ENCODE results near the gene SOX18.

DNA sequence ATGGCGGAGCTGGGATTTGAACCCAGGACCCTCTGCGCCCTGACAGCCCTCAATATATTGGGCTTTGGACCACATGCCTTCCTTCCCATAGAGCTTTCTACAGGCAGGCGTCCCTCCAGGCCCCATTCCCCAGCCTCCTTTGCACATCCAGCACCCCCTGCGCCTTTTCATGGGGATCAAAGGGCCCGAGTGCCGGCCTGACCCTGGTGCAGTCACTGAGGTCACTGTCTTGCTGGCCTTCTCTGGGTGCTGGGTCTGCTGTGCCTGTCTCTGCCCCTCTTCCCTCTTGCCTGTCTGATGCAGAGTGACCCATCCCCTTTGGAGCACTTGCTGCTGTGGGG is 32.2 kb upstream of the SOX18 start:
- TF ChIP-seq, protein P1, sequence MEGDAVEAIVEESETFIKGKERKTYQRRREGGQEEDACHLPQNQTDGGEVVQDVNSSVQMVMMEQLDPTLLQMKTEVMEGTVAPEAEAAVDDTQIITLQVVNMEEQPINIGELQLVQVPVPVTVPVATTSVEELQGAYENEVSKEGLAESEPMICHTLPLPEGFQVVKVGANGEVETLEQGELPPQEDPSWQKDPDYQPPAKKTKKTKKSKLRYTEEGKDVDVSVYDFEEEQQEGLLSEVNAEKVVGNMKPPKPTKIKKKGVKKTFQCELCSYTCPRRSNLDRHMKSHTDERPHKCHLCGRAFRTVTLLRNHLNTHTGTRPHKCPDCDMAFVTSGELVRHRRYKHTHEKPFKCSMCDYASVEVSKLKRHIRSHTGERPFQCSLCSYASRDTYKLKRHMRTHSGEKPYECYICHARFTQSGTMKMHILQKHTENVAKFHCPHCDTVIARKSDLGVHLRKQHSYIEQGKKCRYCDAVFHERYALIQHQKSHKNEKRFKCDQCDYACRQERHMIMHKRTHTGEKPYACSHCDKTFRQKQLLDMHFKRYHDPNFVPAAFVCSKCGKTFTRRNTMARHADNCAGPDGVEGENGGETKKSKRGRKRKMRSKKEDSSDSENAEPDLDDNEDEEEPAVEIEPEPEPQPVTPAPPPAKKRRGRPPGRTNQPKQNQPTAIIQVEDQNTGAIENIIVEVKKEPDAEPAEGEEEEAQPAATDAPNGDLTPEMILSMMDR (IDR thresholded peaks at IDR 0.05): no peak
- no peak for TF ChIP-seq POLR2A (IDR thresholded peaks at IDR 0.05)

Measured in thyroid gland (tissue), 4 donors.